DND-41 (cell line): ENCODE data around the gene FAM83F.

Source experiments
- ATAC-seq: fragments of 200-7000 bp; cut with Tn5 transposase; 3 replicates; pipeline ENCODE4 v1.9.1; 2021; ENCODE audit warnings: low read depth; ENCODE audit not compliant: insufficient read depth
- DNase-seq: peaks from one replicate; pipeline ENCODE4 v3.0.0-alpha.2; 2020
- H2AFZ ChIP-seq: 2 replicates; pipeline ENCODE4 v1.6.0; 2012; ENCODE audit warnings: low read depth, low read length
- H3K27ac ChIP-seq: 2 replicates; pipeline ENCODE4 v1.5.1; 2012; ENCODE audit warnings: low read length, inconsistent platforms
- H3K27me3 ChIP-seq: fragments of 200-600 bp; sonication (generic); 2 replicates; pipeline ENCODE4 v1.6.0; 2012; ENCODE audit warnings: low read length, mild to moderate bottlenecking, inconsistent platforms; ENCODE audit not compliant: insufficient read depth, poor library complexity
- H3K36me3 ChIP-seq: 2 replicates; pipeline ENCODE4 v1.5.1; 2012; ENCODE audit warnings: low read length, inconsistent platforms; ENCODE audit not compliant: insufficient read depth
- H3K4me1 ChIP-seq: 2 replicates; pipeline ENCODE4 v1.5.1; 2012; ENCODE audit warnings: mild to moderate bottlenecking, low read length; ENCODE audit not compliant: insufficient read depth
- H3K4me2 ChIP-seq: 2 replicates; pipeline ENCODE4 v1.6.0; 2012; ENCODE audit warnings: mild to moderate bottlenecking, moderate library complexity, low read length, inconsistent platforms; ENCODE audit not compliant: insufficient read depth
- H3K4me3 ChIP-seq, 2 experiments: fragments of 200-600 bp in 1 of 2; shearing (Covaris generic) in 1 of 2; 2 replicates each; pipeline ENCODE4 v1.5.1; 2012 to 2016; ENCODE audit warnings: inconsistent platforms in 2 of 2, low read length in 2 of 2, mild to moderate bottlenecking in 2 of 2, low read depth in 1 of 2, moderate library complexity in 1 of 2
- H3K79me2 ChIP-seq: 2 replicates; pipeline ENCODE4 v1.6.0; 2012; ENCODE audit warnings: low read length, inconsistent platforms; ENCODE audit not compliant: insufficient read depth
- H3K9ac ChIP-seq: 2 replicates; pipeline ENCODE4 v1.6.0; 2012; ENCODE audit warnings: low read depth, mild to moderate bottlenecking, inconsistent platforms, low read length, moderate library complexity
- H3K9me3 ChIP-seq: 2 replicates; pipeline ENCODE4 v1.5.1; 2012; ENCODE audit warnings: low read length, moderate library complexity, mild to moderate bottlenecking, inconsistent platforms; ENCODE audit not compliant: insufficient read depth, severe bottlenecking
- H4K20me1 ChIP-seq: 2 replicates; pipeline ENCODE4 v1.6.0; 2012; ENCODE audit warnings: low read length; ENCODE audit not compliant: insufficient read depth
- CTCF ChIP-seq: IDR thresholded peaks from 2 replicates; pipeline ENCODE4 v1.5.1; 2012; ENCODE audit warnings: borderline replicate concordance, low read length, moderate library complexity, mild to moderate bottlenecking; ENCODE audit not compliant: poor library complexity, severe bottlenecking; ENCODE audit errors: extremely low read depth
- EZH2 ChIP-seq: IDR thresholded peaks from 3 replicates; pipeline ENCODE4 v1.6.1; 2012; ENCODE audit warnings: borderline replicate concordance, low read depth, mild to moderate bottlenecking, moderate library complexity, low read length, inconsistent platforms; ENCODE audit not compliant: severe bottlenecking

The FAM83F gene

GRCh38 chr22:40036591-40037225, 42.0 kb downstream of the FAM83F start:
- no peak overlapping the region for H3K4me2 ChIP-seq
- TF ChIP-seq EZH2 (no peak), CTCF (peak; percentile 87)
- H2AFZ ChIP-seq = 0 out of 2 replicates have a peak overlapping the region, but pooled peaks have one; percentile 49
- H3K79me2 ChIP-seq = no peaks in the 10 kb centered on the region
- no peaks in the 10 kb centered on the region for H3K27me3 ChIP-seq
- ATAC-seq = peak; percentile 87
- no peaks in the 10 kb centered on the region for H3K9me3 ChIP-seq
- H3K4me3 ChIP-seq = no peak overlapping the region
- no peaks in the 10 kb centered on the region for H3K36me3 ChIP-seq
- DNase-seq = peak; percentile 66
- peaks cover 6% of the 10 kb centered on the region for H3K4me1 ChIP-seq
- no peak overlapping the region for H3K27ac ChIP-seq
- H3K9ac ChIP-seq = no peak overlapping the region
- no peaks in the 10 kb centered on the region for H4K20me1 ChIP-seq

DNA sequence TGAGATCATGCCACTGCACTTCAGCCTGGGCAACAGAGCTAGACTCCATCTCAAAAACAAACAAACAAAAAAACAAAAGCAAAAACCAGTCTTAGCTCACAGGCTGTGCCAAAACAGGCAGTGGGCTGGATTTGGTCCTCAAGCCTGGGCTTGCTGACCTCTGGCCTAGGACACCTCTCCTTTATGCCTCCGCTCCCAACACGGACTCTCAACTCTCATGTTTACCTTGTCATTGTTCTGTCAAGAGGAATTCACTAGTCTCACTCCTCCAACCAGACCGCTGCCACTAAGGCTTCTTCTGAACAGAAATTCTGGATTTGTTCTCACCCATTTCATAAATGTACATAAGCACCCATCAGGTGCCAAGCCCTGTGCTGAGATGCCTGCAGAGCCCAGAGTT, 42.6 kb downstream of the FAM83F start:
- H3K27ac ChIP-seq = no peak overlapping the region
- no peaks in the 10 kb centered on the region for H3K4me1 ChIP-seq
- H3K9ac ChIP-seq = no peak overlapping the region
- H3K36me3 ChIP-seq = no peaks in the 10 kb centered on the region
- no peak for TF ChIP-seq EZH2
- TF ChIP-seq CTCF = no peak
- no peak for DNase-seq
- no peaks in the 10 kb centered on the region for H3K27me3 ChIP-seq
- H3K4me2 ChIP-seq = no peak overlapping the region
- no peak overlapping the region for H2AFZ ChIP-seq
- ATAC-seq = no peak
- H3K4me3 ChIP-seq = no peak overlapping the region
- no peaks in the 10 kb centered on the region for H3K9me3 ChIP-seq
- H4K20me1 ChIP-seq = no peaks in the 10 kb centered on the region
- no peaks in the 10 kb centered on the region for H3K79me2 ChIP-seq

- peaks cover 2% of the 10 kb centered on the region; the same call in 1 of the 2 replicates for H3K79me2 ChIP-seq
- H3K9me3 ChIP-seq = no peaks in the 10 kb centered on the region
- TF ChIP-seq EZH2 (no peak), CTCF (no peak)
- H3K4me2 ChIP-seq = no peak overlapping the region
- H3K9ac ChIP-seq = no peak overlapping the region
- H3K27me3 ChIP-seq = no peaks in the 10 kb centered on the region
- no peak overlapping the region for H2AFZ ChIP-seq
- no peak for ATAC-seq
- no peaks in the 10 kb centered on the region for H4K20me1 ChIP-seq
- no peak overlapping the region for H3K4me3 ChIP-seq
- H3K27ac ChIP-seq = no peak overlapping the region
- no peak for DNase-seq
- no peaks in the 10 kb centered on the region for H3K36me3 ChIP-seq
- peaks cover 11% of the 10 kb centered on the region for H3K4me1 ChIP-seq
Observed at GRCh38 chr22:40039482-40040115, 44.8 kb downstream of the FAM83F start.
